LNCAP (cell line): ENCODE data around the gene BRD1.

Experiments
- CTCF ChIP-seq: fragments of 450-650 bp; IDR thresholded peaks from 2 replicates; pipeline ENCODE4 v1.5.1; 2017; ENCODE audit warnings: mild to moderate bottlenecking

The BRD1 gene

GRCh38 chr22:49850959-49851802 is 23.5 kb upstream of the BRD1 start:
- no peak for TF ChIP-seq CTCF

DNA sequence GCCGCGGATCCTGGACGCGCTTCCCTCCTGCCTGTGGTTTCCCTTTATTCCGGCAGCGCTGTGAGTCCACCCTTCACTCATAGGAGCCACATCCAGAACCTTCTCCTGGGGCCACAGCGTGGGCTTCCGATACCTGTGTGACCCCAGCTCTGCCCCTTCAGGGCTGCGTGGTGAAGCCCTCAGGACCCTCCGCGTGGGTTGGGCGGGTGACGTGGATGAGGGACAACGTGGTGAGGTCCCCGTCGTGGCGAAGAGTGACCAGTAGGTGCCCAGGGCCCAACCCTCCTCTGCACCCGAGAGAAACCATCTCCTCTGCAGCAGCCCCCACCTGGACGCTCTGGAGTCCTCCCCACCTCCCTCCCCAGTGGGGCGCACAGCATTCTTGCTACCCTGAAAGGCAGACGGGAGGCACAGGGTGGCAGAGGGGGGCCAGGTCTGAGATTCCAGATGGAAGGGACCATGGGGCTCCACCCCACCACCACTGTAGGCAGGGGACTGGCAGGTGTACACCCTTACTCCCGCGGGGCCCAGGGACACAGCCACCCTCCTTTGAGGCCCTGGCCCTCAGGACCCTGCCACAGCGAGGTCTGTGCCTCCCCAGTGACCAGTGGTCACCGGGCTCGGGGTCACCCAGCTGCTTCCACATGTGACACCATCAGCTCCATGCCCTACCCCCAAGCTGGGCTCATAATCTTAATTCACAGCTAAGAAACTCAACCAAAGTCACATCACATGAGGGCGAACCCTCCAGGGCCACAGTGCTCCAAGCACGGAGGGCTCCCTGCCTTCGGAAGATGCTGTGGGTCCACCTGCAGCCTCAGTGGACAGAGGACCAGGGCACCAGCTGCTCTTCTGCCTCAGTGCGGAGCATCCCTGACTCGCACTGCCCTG is 22.6 kb upstream of the BRD1 start:
- TF ChIP-seq CTCF: no peak

- no peak for TF ChIP-seq CTCF
Measured at GRCh38 chr22:49849161-49850020, 21.7 kb upstream of the BRD1 start.

DNA sequence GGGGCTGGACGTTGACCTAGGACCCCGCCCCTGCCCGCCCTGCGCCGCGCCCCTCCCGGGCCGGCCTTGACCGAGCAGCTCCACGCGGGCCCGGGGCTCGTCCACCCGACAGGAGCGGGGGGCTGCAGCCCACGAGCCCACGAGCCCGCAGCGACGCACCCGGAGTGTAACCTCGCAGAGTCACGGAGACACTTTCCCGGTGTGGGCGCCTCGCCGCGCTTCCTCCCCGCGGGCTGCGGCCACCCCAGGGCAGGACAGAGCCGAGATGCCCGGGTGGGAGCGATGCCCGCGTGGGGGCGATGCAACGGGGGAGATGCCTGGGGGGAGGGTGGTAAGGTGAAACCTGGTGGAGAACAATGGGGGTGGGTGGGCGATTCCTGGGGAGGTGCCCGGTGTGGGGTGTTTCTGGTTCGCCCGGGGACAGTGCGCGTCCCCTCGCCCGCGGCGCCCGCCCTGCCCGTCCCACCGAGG is 21.1 kb upstream of the BRD1 start:
- TF ChIP-seq CTCF: no peak

GRCh38 chr22:49847751-49848689 is 20.3 kb upstream of the BRD1 start:
- no peak for TF ChIP-seq CTCF

DNA sequence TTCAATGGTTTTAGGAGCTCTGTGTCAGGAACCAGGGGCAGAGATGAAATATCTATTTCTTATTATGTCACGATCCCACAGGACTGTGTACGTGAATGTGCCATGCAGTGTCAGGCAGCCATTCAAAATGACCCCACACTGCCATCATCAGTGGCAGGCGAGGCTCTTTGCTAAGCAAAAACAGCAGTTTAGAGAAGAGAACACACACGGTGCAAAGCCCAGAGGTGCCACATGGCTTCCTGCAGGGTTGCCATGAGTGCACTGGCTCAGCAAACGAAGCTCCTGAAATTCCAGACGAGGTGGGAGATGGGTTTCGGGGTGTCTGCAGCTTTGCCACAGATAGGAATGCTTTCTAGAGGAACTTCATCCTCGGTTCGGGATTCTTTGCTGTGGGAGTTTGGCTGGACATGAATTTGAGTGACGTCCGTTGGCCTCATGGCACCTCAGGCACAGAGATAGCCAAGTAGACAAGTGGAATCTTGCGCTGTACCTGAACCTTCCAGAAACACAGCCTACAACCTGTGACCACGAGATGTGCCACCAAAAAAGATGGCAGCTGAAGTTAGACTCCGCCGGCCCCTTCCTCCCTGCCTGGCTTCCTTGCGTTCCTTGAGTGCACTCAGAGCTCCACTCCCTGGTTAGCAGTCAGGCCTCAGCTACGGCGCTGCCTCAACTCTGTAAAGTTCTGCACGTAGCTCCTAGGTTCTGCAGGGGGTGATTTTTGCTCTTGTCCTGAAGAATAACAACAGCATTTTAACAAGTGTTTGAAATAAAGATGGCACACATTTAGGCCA is 18.2 kb upstream of the BRD1 start:
- TF ChIP-seq CTCF: no peak
